OCI-LY7 (cell line): ENCODE data around the gene EFNA5. TPM values are rescaled to one million over a fixed set of nuclear protein-coding genes. Genes with fewer than 3 reads are reported as not detected.

Experiments used
- BruUV-seq: library from RNA; stranded (reverse); fragments of 400-500 nt; replicated peaks from 2 replicates; lab custom pipeline; 2021; lab: Mats Ljungman, UMichigan
- CTCF ChIA-PET: fragments of 300-600 bp; sonication (Branson Sonifier 250); formaldehyde crosslinking; loops from one replicate; lab custom pipeline; 2022; ENCODE audit warnings: antibody characterized with exemption; ENCODE audit not compliant: unreplicated experiment; lab: Charles Lee
- POLR2A ChIA-PET: fragments of 300-600 bp; sonication (Branson Sonifier 250); formaldehyde crosslinking; loops from one replicate; lab custom pipeline; 2022; ENCODE audit warnings: antibody characterized with exemption; lab: Charles Lee
- DNase-seq: peaks from one replicate; pipeline ENCODE4 v3.0.0-alpha.2; 2015; ENCODE audit warnings: low spot score
- H2AFZ ChIP-seq: fragments of 200-600 bp; sonication (generic), shearing (Covaris generic); 2 replicates; pipeline ENCODE4 v1.6.1; 2014; ENCODE audit warnings: mild to moderate bottlenecking, antibody characterized with exemption, low read length, moderate library complexity
- H3K27ac ChIP-seq: fragments of 200-600 bp; sonication (generic); 2 replicates; pipeline ENCODE4 v1.5.1; 2014; ENCODE audit warnings: mixed run types, low read depth, mild to moderate bottlenecking, moderate library complexity, low read length, inconsistent platforms; ENCODE audit not compliant: poor library complexity, severe bottlenecking
- H3K36me3 ChIP-seq: fragments of 200-600 bp; sonication (generic); 2 replicates; pipeline ENCODE4 v1.6.1; 2014; ENCODE audit warnings: mild to moderate bottlenecking, antibody characterized with exemption, low read length, moderate library complexity, mixed read lengths; ENCODE audit not compliant: insufficient read depth
- H3K4me1 ChIP-seq: fragments of 200-600 bp; sonication (generic); 2 replicates; pipeline ENCODE4 v1.5.1; 2014; ENCODE audit warnings: mild to moderate bottlenecking, low read length; ENCODE audit not compliant: insufficient read depth, poor library complexity, severe bottlenecking
- H3K4me2 ChIP-seq: fragments of 200-600 bp; sonication (generic); 2 replicates; pipeline ENCODE4 v1.6.1; 2014; ENCODE audit warnings: mild to moderate bottlenecking, low read length
- H3K4me3 ChIP-seq: fragments of 200-600 bp; sonication (generic); 2 replicates; pipeline ENCODE4 v1.5.1; 2014; ENCODE audit warnings: mild to moderate bottlenecking, low read depth, low read length; ENCODE audit not compliant: poor library complexity, severe bottlenecking
- H3K79me2 ChIP-seq: fragments of 200-600 bp; sonication (generic); 2 replicates; pipeline ENCODE4 v1.6.1; 2016; ENCODE audit warnings: low read depth, mild to moderate bottlenecking, low read length, moderate library complexity, mixed read lengths; ENCODE audit not compliant: insufficient read depth
- H3K9me2 ChIP-seq: fragments of 200-600 bp; sonication (generic); 2 replicates; pipeline ENCODE4 v1.6.1; 2016; ENCODE audit warnings: mild to moderate bottlenecking, low read length, mixed read lengths; ENCODE audit not compliant: insufficient read depth
- H3K9me3 ChIP-seq: fragments of 200-600 bp; sonication (generic); 2 replicates; pipeline ENCODE4 v1.6.1; 2014; ENCODE audit warnings: mild to moderate bottlenecking, mixed run types, low read length, mixed read lengths
- H4K20me1 ChIP-seq: fragments of 200-600 bp; sonication (generic); 2 replicates; pipeline ENCODE4 v1.6.1; 2014; ENCODE audit warnings: mild to moderate bottlenecking, antibody characterized with exemption, low read length, moderate library complexity, mixed read lengths; ENCODE audit not compliant: insufficient read depth
- CTCF ChIP-seq: fragments of 200-600 bp; sonication (generic); conservative IDR thresholded peaks from 2 replicates; pipeline ENCODE4 v1.5.1; 2014; ENCODE audit warnings: mild to moderate bottlenecking, antibody characterized with exemption, low read length, moderate library complexity, mixed read lengths
- EZH2phosphoT487 ChIP-seq: fragments of 200-600 bp; sonication (generic); IDR thresholded peaks from 2 replicates; pipeline ENCODE4 v1.6.1; 2018; ENCODE audit warnings: low read depth, borderline replicate concordance, mild to moderate bottlenecking, mixed run types, antibody characterized with exemption, low read length, moderate library complexity, mixed read lengths
- intact Hi-C: fragments of 100-400 bp; cut with micrococcal nuclease; formaldehyde crosslinking; loops from one replicate; pipeline ENCODE4 v1.10.0; 2022; ENCODE audit not compliant: unreplicated experiment
- total RNA-seq, 2 experiments: library from RNA; depleted of rRNA in 1 of 2; stranded (reverse); fragments of >200 nt in 1 of 2; shearing (Covaris generic) in 1 of 2; gene quantifications; 2 replicates each; pipeline ENCODE4 v1.2.3, GENCODE V29; 2014 to 2022

EFNA5 gene
- total RNA-seq, 2 experiments from 2014 or later, result 2.1 to 3.1 TPM

- intact Hi-C loops, result no loop called here
- POLR2A ChIA-PET, result interaction anchor here (0.7 to 3.0 kb wide), 7 partner anchors 8 to 301 kb away, joined by 3 to 12 read pairs (median 3); no protein-coding TSS in a partner anchor
Observed at GRCh38 chr5:107342371-107342770, 328.4 kb downstream of the EFNA5 start.

GRCh38 chr5:107341376-107342084, 329.2 kb downstream of the EFNA5 start:
- no peak overlapping the region for H3K4me2 ChIP-seq
- no peaks in the 10 kb centered on the region for H4K20me1 ChIP-seq
- no peaks in the 10 kb centered on the region for H3K79me2 ChIP-seq
- CTCF ChIA-PET, result interaction anchor here (0.5 kb wide), 1 partner anchor 51 kb away, joined by 3 read pairs; no protein-coding TSS in a partner anchor
- no peaks in the 10 kb centered on the region; the same call in 1 of the 2 replicates for H3K36me3 ChIP-seq
- H3K4me1 ChIP-seq, result no peaks in the 10 kb centered on the region
- H2AFZ ChIP-seq, result no peak overlapping the region
- POLR2A ChIA-PET, result interaction anchor here (0.5 to 3.0 kb wide), 9 partner anchors 7 to 34 kb away, joined by 3 to 12 read pairs (median 3); no protein-coding TSS in a partner anchor
- BruUV-seq, result no TSS peak
- no peak overlapping the region for H3K27ac ChIP-seq
- TF ChIP-seq CTCF, result no peak
- TF ChIP-seq EZH2phosphoT487, result no peak
- H3K4me3 ChIP-seq, result no peak overlapping the region
- intact Hi-C loops, result no loop called here
- DNase-seq, result no peak
- H3K9me2 ChIP-seq, result 0 out of 2 replicates have a peak, but pooled peaks cover 2% of the 10 kb centered on the region
- peaks cover 27% of the 10 kb centered on the region; the same call in 1 of the 2 replicates for H3K9me3 ChIP-seq

More at GRCh38 chr5:107342371-107342770, 328.4 kb downstream of the EFNA5 start:
- Histone ChIP-seq H3K9me2 (0 out of 2 replicates have a peak, but pooled peaks cover 2% of the 10 kb centered on the region), H3K4me1 (no peaks in the 10 kb centered on the region), H2AFZ (no peak overlapping the region), H4K20me1 (no peaks in the 10 kb centered on the region), H3K79me2 (no peaks in the 10 kb centered on the region), H3K4me2 (no peak overlapping the region), H3K4me3 (no peak overlapping the region), H3K27ac (no peak overlapping the region), H3K36me3 (no peaks in the 10 kb centered on the region; the same call in 1 of the 2 replicates), H3K9me3 (peaks cover 26% of the 10 kb centered on the region; the same call in 1 of the 2 replicates)
- TF ChIP-seq EZH2phosphoT487, result no peak
- TF ChIP-seq CTCF, result no peak
- no peak for DNase-seq
- no TSS peak for BruUV-seq
- CTCF ChIA-PET, result interaction anchor here (0.5 kb wide), 1 partner anchor 51 kb away, joined by 3 read pairs; no protein-coding TSS in a partner anchor
